ENCODE data around the gene TMEM175. TPM values are rescaled to one million over a fixed set of nuclear protein-coding genes. Genes with fewer than 3 reads are reported as not detected.
A peak's percentile ranks its signal among the peaks of the same experiment; 100 is the strongest.
"Not testable (repeated sequence)": the region's sequence is repeated elsewhere in the genome, so short reads cannot be mapped to it uniquely, and the experiment has no call there.

TMEM175 gene
- total RNA-seq, 1 donor from 2014 or later = 28.0 TPM

- no peaks in the 10 kb centered on the region for H3K27me3 Mint-ChIP-seq (ENCODE audit: low read depth)
- no peak for TF ChIP-seq CTCF (IDR thresholded peaks at IDR 0.05; ENCODE audit: unreplicated experiment)
These were observed 17.7 kb upstream of the TMEM175 start for GRCh38 chr4:914531-914930.

GRCh38 chr4:915041-915474 is 17.2 kb upstream of the TMEM175 start:
- Mint-ChIP-seq H3K9me3 (peaks cover 18% of the 10 kb centered on the region), H3K4me3 (no peak overlapping the region), H3K4me1 (peaks cover 9% of the 10 kb centered on the region), H3K36me3 (peaks cover 23% of the 10 kb centered on the region), H3K27ac (peak overlapping the region; percentile 49), H3K27me3 (ENCODE audit: low read depth) (no peaks in the 10 kb centered on the region)
- no peak for TF ChIP-seq CTCF (IDR thresholded peaks at IDR 0.05; ENCODE audit: unreplicated experiment)
- DNase-seq (ENCODE audit: low spot score in 2 of 2, unreplicated experiment in 2 of 2) = no peak

More at GRCh38 chr4:914531-914930, 17.7 kb upstream of the TMEM175 start:
- Mint-ChIP-seq H3K4me1 (peaks cover 9% of the 10 kb centered on the region), H3K9me3 (peaks cover 18% of the 10 kb centered on the region), H3K4me3 (no peak overlapping the region), H3K27ac (no peak overlapping the region), H3K36me3 (peaks cover 23% of the 10 kb centered on the region)
- no peak for DNase-seq (ENCODE audit: low spot score in 2 of 2, unreplicated experiment in 2 of 2)

GRCh38 chr4:915595-915994 is 16.7 kb upstream of the TMEM175 start:
- no peak overlapping the region for H3K27ac Mint-ChIP-seq
- TF ChIP-seq CTCF (IDR thresholded peaks at IDR 0.05; ENCODE audit: unreplicated experiment) = no peak
- peaks cover 9% of the 10 kb centered on the region for H3K4me1 Mint-ChIP-seq
- DNase-seq (ENCODE audit: low spot score in 2 of 2, unreplicated experiment in 2 of 2) = no peak
- H3K4me3 Mint-ChIP-seq = no peak overlapping the region
- H3K27me3 Mint-ChIP-seq (ENCODE audit: low read depth) = no peaks in the 10 kb centered on the region
- H3K36me3 Mint-ChIP-seq = peaks cover 23% of the 10 kb centered on the region
- H3K9me3 Mint-ChIP-seq = peaks cover 18% of the 10 kb centered on the region

DNA sequence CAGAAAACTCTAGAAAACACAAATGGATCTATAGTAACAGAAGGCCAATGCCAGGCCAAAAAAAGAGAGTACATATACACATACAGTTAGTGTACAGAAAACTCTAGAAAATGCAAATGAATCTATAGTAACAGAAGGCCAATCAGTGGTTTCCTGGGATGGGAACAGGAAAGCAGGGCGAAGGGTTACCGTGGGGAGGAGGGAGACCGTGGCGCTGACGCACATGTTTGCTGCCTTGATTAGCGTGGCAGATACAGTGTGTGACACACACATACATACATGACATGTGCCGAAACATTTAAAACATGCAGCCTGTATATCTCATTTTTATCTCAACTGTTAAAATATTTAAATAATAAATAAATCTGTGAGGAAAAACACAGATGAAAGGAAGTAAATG is 14.8 kb upstream of the TMEM175 start:
- Mint-ChIP-seq H3K9me3 (peaks cover 18% of the 10 kb centered on the region), H3K4me1 (peaks cover 9% of the 10 kb centered on the region), H3K27ac (no peak overlapping the region), H3K27me3 (ENCODE audit: low read depth) (no peaks in the 10 kb centered on the region), H3K36me3 (peaks cover 15% of the 10 kb centered on the region), H3K4me3 (no peak overlapping the region)
- no peak for TF ChIP-seq CTCF (IDR thresholded peaks at IDR 0.05; ENCODE audit: unreplicated experiment)
- DNase-seq (ENCODE audit: low spot score in 2 of 2, unreplicated experiment in 2 of 2) = peak in 1 of 2 experiments; percentile 9

DNA sequence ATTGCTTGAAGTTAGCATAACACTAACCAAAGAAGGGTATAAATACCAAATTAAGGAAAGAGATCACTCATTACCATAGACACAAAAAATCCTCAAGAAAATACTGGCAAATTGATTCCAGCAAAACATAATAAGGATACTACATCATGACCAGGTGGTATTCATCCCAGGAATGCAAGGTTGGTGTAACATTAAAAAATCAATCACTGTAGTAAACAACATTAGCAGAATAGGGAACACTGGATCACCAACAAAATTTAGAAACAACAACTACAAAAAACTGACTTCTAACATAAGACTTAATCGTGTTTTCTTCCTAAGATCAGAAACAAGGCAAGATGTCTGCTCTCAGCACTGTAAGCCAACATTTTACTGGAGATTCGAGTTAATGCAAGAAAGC is 14.3 kb upstream of the TMEM175 start:
- H3K4me1 Mint-ChIP-seq = peaks cover 9% of the 10 kb centered on the region
- H3K4me3 Mint-ChIP-seq = no peak overlapping the region
- no peak overlapping the region for H3K27ac Mint-ChIP-seq

GRCh38 chr4:918591-918990 is 13.7 kb upstream of the TMEM175 start:
- H3K9me3 Mint-ChIP-seq = peaks cover 18% of the 10 kb centered on the region
- H3K27ac Mint-ChIP-seq; H3K4me3 Mint-ChIP-seq; H3K4me1 Mint-ChIP-seq; H3K27me3 Mint-ChIP-seq (ENCODE audit: low read depth); DNase-seq (ENCODE audit: low spot score in 2 of 2, unreplicated experiment in 2 of 2): not testable (repeated sequence)
- peaks cover 20% of the 10 kb centered on the region for H3K36me3 Mint-ChIP-seq

More for the DNA sequence above, 14.3 kb upstream of the TMEM175 start:
- no peak for TF ChIP-seq CTCF (IDR thresholded peaks at IDR 0.05; ENCODE audit: unreplicated experiment)
- no peaks in the 10 kb centered on the region for H3K27me3 Mint-ChIP-seq (ENCODE audit: low read depth)
- peaks cover 18% of the 10 kb centered on the region for H3K9me3 Mint-ChIP-seq
- H3K36me3 Mint-ChIP-seq = peaks cover 20% of the 10 kb centered on the region
- no peak for DNase-seq (ENCODE audit: low spot score in 2 of 2, unreplicated experiment in 2 of 2)

GRCh38 chr4:919004-919680 is 13.1 kb upstream of the TMEM175 start:
- Mint-ChIP-seq H3K9me3 (peaks cover 18% of the 10 kb centered on the region), H3K36me3 (peaks cover 20% of the 10 kb centered on the region)
- not testable (repeated sequence) for H3K27ac Mint-ChIP-seq; H3K4me1 Mint-ChIP-seq; H3K4me3 Mint-ChIP-seq; H3K27me3 Mint-ChIP-seq (ENCODE audit: low read depth)
- peak in 1 of 2 experiments; percentile 20 for DNase-seq (ENCODE audit: low spot score in 2 of 2, unreplicated experiment in 2 of 2)

All from mesothelial cell of epicardium (in vitro differentiated cells).